Measurements from ENCODE around the gene SMIM38. TPM values are rescaled to one million over a fixed set of nuclear protein-coding genes. Genes with fewer than 3 reads are reported as not detected.
"Not testable (repeated sequence)": the region's sequence is repeated elsewhere in the genome, so short reads cannot be mapped to it uniquely, and the experiment has no call there.

The SMIM38 gene
- total RNA-seq, 3 donors from 2014 or later, result 0.32 to 2.6 (median 1.6) TPM

GRCh38 chr11:69142895-69143294, 12.8 kb upstream of the SMIM38 start:
- TF ChIP-seq POLR2A (IDR thresholded peaks at IDR 0.05), result no peak
- no peak for TF ChIP-seq POLR2AphosphoS5 (IDR thresholded peaks at IDR 0.05)
- no peak for TF ChIP-seq CTCF (IDR thresholded peaks at IDR 0.05)
- Histone ChIP-seq H3K9me3 (peaks cover 16 to 23% of the 10 kb centered on the region in 2 donors), H3K36me3 (no peaks in the 10 kb centered on the region), H3K27me3 (no peaks in the 10 kb centered on the region), H3K4me3 (no peak overlapping the region), H3K4me1 (no peaks in the 10 kb centered on the region), H3K27ac (no peak overlapping the region)
- intact Hi-C loops (cut with DNase I; ENCODE audit: low total_unique reads), result no loop called here
- DNase-seq (ENCODE audit: low spot score in 2 of 2), result no peak

GRCh38 chr11:69144316-69145049, 11.3 kb upstream of the SMIM38 start:
- no peak overlapping the region for H3K4me3 ChIP-seq
- H3K4me1 ChIP-seq, result no peaks in the 10 kb centered on the region
- TF ChIP-seq POLR2AphosphoS5 (IDR thresholded peaks at IDR 0.05) (no peak), CTCF (IDR thresholded peaks at IDR 0.05) (no peak), POLR2A (IDR thresholded peaks at IDR 0.05) (no peak)
- H3K27me3 ChIP-seq, result no peaks in the 10 kb centered on the region
- H3K36me3 ChIP-seq, result no peaks in the 10 kb centered on the region
- intact Hi-C loops (cut with DNase I; ENCODE audit: low total_unique reads), result no loop called here
- peaks cover 16 to 23% of the 10 kb centered on the region in 2 donors for H3K9me3 ChIP-seq
- DNase-seq (ENCODE audit: low spot score in 2 of 2), result no peak
- no peak overlapping the region for H3K27ac ChIP-seq

- Histone ChIP-seq H3K36me3 (no peaks in the 10 kb centered on the region), H3K9me3 (peaks cover 16 to 23% of the 10 kb centered on the region in 2 donors), H3K27ac (no peak overlapping the region), H3K4me3 (no peak overlapping the region), H3K4me1 (no peaks in the 10 kb centered on the region), H3K27me3 (no peaks in the 10 kb centered on the region)
- intact Hi-C loops (cut with DNase I; ENCODE audit: low total_unique reads), result no loop called here
- no peak for DNase-seq (ENCODE audit: low spot score in 2 of 2)
- no peak for TF ChIP-seq CTCF (IDR thresholded peaks at IDR 0.05)
- no peak for TF ChIP-seq POLR2A (IDR thresholded peaks at IDR 0.05)
- no peak for TF ChIP-seq POLR2AphosphoS5 (IDR thresholded peaks at IDR 0.05)
Measured at GRCh38 chr11:69145050-69145380, 10.7 kb upstream of the SMIM38 start.

- H3K9me3 ChIP-seq, result peaks cover 16 to 27% of the 10 kb centered on the region in 2 donors
- H3K27ac ChIP-seq, result no peak overlapping the region
- H3K4me1 ChIP-seq, result no peaks in the 10 kb centered on the region
- no peak overlapping the region for H3K4me3 ChIP-seq
- no peak for TF ChIP-seq POLR2AphosphoS5 (IDR thresholded peaks at IDR 0.05)
- no peak for TF ChIP-seq POLR2A (IDR thresholded peaks at IDR 0.05)
- DNase-seq (ENCODE audit: low spot score in 2 of 2), result no peak
- H3K36me3 ChIP-seq, result no peaks in the 10 kb centered on the region
- intact Hi-C loops (cut with DNase I; ENCODE audit: low total_unique reads), result no loop called here
- no peaks in the 10 kb centered on the region for H3K27me3 ChIP-seq
Measured at GRCh38 chr11:69148377-69148762, 7.4 kb upstream of the SMIM38 start.

GRCh38 chr11:69148806-69149205, 6.9 kb upstream of the SMIM38 start:
- Histone ChIP-seq H3K36me3 (no peaks in the 10 kb centered on the region), H3K4me1 (no peaks in the 10 kb centered on the region), H3K9me3 (peaks cover 16 to 27% of the 10 kb centered on the region in 2 donors), H3K4me3 (no peak overlapping the region), H3K27me3 (no peaks in the 10 kb centered on the region), H3K27ac (no peak overlapping the region)
- TF ChIP-seq POLR2AphosphoS5 (IDR thresholded peaks at IDR 0.05) (no peak), CTCF (IDR thresholded peaks at IDR 0.05) (no peak), POLR2A (IDR thresholded peaks at IDR 0.05) (no peak)
- intact Hi-C loops (cut with DNase I; ENCODE audit: low total_unique reads), result no loop called here
- DNase-seq (ENCODE audit: low spot score in 2 of 2), result no peak

GRCh38 chr11:69149338-69150045, 6.2 kb upstream of the SMIM38 start:
- H3K4me3 ChIP-seq; H3K27me3 ChIP-seq; H3K27ac ChIP-seq; H3K4me1 ChIP-seq; intact Hi-C loops (cut with DNase I; ENCODE audit: low total_unique reads); H3K36me3 ChIP-seq; DNase-seq (ENCODE audit: low spot score in 2 of 2): not testable (repeated sequence)
- peaks cover 16 to 27% of the 10 kb centered on the region in 2 donors for H3K9me3 ChIP-seq

Data from breast epithelium (tissue), 4 donors.